ENCODE measurements around the gene ZFAND6. TPM values are rescaled to one million over a fixed set of nuclear protein-coding genes. Genes with fewer than 3 reads are reported as not detected.
"Not testable (repeated sequence)": the region's sequence is repeated elsewhere in the genome, so short reads cannot be mapped to it uniquely, and the experiment has no call there.

The ZFAND6 gene
- total RNA-seq, 1 donor: 109 TPM

DNA sequence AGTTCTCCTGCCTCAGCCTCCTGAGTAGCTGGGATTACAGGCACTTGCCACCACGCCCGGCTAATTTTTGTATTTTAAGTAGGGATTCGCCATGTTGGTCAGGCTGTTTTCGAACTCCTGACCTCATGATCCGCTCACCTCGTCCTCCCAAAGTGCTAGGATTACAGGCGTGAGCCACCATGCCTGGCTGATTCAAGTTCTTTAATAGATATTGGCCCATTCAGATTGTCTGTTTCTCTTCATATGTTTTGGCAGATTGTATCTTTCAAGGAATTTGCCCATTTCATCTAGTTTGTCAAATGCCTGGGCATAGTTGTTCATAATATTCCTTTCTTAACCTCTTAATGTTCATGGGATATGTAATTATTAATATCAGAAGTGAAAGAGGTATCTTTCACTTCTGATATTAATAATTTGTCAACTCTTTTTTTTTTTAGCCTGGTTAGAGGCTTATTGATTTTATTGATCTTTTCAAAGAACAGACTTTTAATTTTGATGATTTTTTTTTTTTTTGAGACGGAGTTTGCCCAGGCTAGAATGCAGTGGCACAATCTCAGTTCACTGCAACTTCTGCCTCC, 40.2 kb upstream of the ZFAND6 start:
- Histone ChIP-seq H3K27me3 (ENCODE audit: insufficient read depth, low read length) (peaks cover 4% of the 10 kb centered on the region), H3K4me2 (ENCODE audit: insufficient read depth, low read length) (no peak overlapping the region), H4K20me1 (ENCODE audit: insufficient read depth, low read length) (no peaks in the 10 kb centered on the region), H2AFZ (ENCODE audit: low read length) (no peak overlapping the region), H3K27ac (ENCODE audit: low read depth, low read length) (no peak overlapping the region), H3K4me3 (ENCODE audit: insufficient read depth, low read length) (no peak overlapping the region), H3K4me1 (ENCODE audit: insufficient read depth, low read length) (no peaks in the 10 kb centered on the region), H3K9me3 (ENCODE audit: low read depth, low read length) (no peaks in the 10 kb centered on the region), H3K79me2 (ENCODE audit: insufficient read depth, low read length) (no peaks in the 10 kb centered on the region), H3K36me3 (ENCODE audit: insufficient read depth, low read length) (no peaks in the 10 kb centered on the region)
- no peak for DNase-seq (ENCODE audit: insufficient read length, low spot score, missing footprints)
- TF ChIP-seq CTCF (IDR thresholded peaks at IDR 0.05; ENCODE audit: extremely low read depth, low read depth, low read length): no peak

- H3K36me3 ChIP-seq (ENCODE audit: insufficient read depth, low read length); H3K9me3 ChIP-seq (ENCODE audit: low read depth, low read length); H3K27ac ChIP-seq (ENCODE audit: low read depth, low read length); DNase-seq (ENCODE audit: insufficient read length, low spot score, missing footprints); H4K20me1 ChIP-seq (ENCODE audit: insufficient read depth, low read length); H3K4me3 ChIP-seq (ENCODE audit: insufficient read depth, low read length); H3K79me2 ChIP-seq (ENCODE audit: insufficient read depth, low read length); H3K27me3 ChIP-seq (ENCODE audit: insufficient read depth, low read length); H3K4me1 ChIP-seq (ENCODE audit: insufficient read depth, low read length); H2AFZ ChIP-seq (ENCODE audit: low read length); H3K4me2 ChIP-seq (ENCODE audit: insufficient read depth, low read length): not testable (repeated sequence)
These were observed 39.3 kb upstream of the ZFAND6 start for GRCh38 chr15:80020149-80020548.

- H2AFZ ChIP-seq (ENCODE audit: low read length): no peak overlapping the region
- no peak overlapping the region for H3K4me3 ChIP-seq (ENCODE audit: insufficient read depth, low read length)
- H3K27me3 ChIP-seq (ENCODE audit: insufficient read depth, low read length): peaks cover 4% of the 10 kb centered on the region
- H3K79me2 ChIP-seq (ENCODE audit: insufficient read depth, low read length): no peaks in the 10 kb centered on the region
- no peak overlapping the region for H3K27ac ChIP-seq (ENCODE audit: low read depth, low read length)
- TF ChIP-seq CTCF (IDR thresholded peaks at IDR 0.05; ENCODE audit: extremely low read depth, low read depth, low read length): no peak
- no peak for DNase-seq (ENCODE audit: insufficient read length, low spot score, missing footprints)
- no peaks in the 10 kb centered on the region for H3K9me3 ChIP-seq (ENCODE audit: low read depth, low read length)
- H3K36me3 ChIP-seq (ENCODE audit: insufficient read depth, low read length): no peaks in the 10 kb centered on the region
- no peaks in the 10 kb centered on the region for H3K4me1 ChIP-seq (ENCODE audit: insufficient read depth, low read length)
- H4K20me1 ChIP-seq (ENCODE audit: insufficient read depth, low read length): no peaks in the 10 kb centered on the region
- H3K4me2 ChIP-seq (ENCODE audit: insufficient read depth, low read length): no peak overlapping the region
These were observed 38.7 kb upstream of the ZFAND6 start for GRCh38 chr15:80020731-80021130.

DNA sequence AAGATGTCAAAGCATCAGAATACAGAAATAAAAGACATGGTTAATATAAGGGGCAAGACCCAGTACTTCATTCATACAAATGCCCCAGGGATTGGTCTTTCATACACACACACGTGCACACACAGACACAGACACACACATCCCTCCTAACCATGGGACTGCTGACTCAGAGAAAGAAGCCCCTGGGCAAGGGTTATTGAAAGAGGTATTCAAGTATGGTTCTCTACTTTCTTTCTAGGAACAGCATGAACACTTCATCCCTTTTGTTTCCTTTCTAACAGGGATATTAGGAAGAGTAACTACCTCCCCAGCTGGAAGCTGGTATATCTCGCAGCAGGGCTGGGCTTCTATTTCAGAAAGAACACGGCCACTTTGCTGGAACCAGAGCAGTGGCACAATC, 33.2 kb upstream of the ZFAND6 start:
- Histone ChIP-seq H3K27me3 (ENCODE audit: insufficient read depth, low read length) (peaks cover 4% of the 10 kb centered on the region), H3K4me2 (ENCODE audit: insufficient read depth, low read length) (no peak overlapping the region), H4K20me1 (ENCODE audit: insufficient read depth, low read length) (no peaks in the 10 kb centered on the region), H2AFZ (ENCODE audit: low read length) (no peak overlapping the region), H3K4me3 (ENCODE audit: insufficient read depth, low read length) (no peak overlapping the region), H3K4me1 (ENCODE audit: insufficient read depth, low read length) (no peaks in the 10 kb centered on the region), H3K27ac (ENCODE audit: low read depth, low read length) (no peak overlapping the region), H3K36me3 (ENCODE audit: insufficient read depth, low read length) (no peaks in the 10 kb centered on the region), H3K9me3 (ENCODE audit: low read depth, low read length) (no peaks in the 10 kb centered on the region), H3K79me2 (ENCODE audit: insufficient read depth, low read length) (no peaks in the 10 kb centered on the region)
- DNase-seq (ENCODE audit: insufficient read length, low spot score, missing footprints): peak; percentile 75
- TF ChIP-seq CTCF (IDR thresholded peaks at IDR 0.05; ENCODE audit: extremely low read depth, low read depth, low read length): no peak
